Fibroblast of lung (primary cell): ENCODE results near the gene TTC23. TPM values are rescaled to one million over a fixed set of nuclear protein-coding genes. Genes with fewer than 3 reads are reported as not detected.

Experiments used
- DNase-seq, 2 donors: peaks; one replicate each; pipeline versions ENCODE4 v3.0.0 to v3.0.0-alpha.2; 2010; ENCODE audit warnings: low read depth in 2 of 2
- H2AFZ ChIP-seq: 2 replicates; pipeline ENCODE4 v1.5.1; 2012; ENCODE audit warnings: low read length, control low read depth, inconsistent platforms
- H3K27ac ChIP-seq: 2 replicates; pipeline ENCODE4 v1.5.1; 2011; ENCODE audit warnings: low read length, control low read depth; ENCODE audit not compliant: insufficient read depth
- H3K27me3 ChIP-seq: 2 replicates; pipeline ENCODE4 v1.5.1; 2011; ENCODE audit warnings: mild to moderate bottlenecking, low read length; ENCODE audit not compliant: control insufficient read depth, insufficient read depth
- H3K36me3 ChIP-seq: 2 replicates; pipeline ENCODE4 v1.5.1; 2011; ENCODE audit warnings: low read length; ENCODE audit not compliant: control insufficient read depth, insufficient read depth
- H3K4me1 ChIP-seq: 2 replicates; pipeline ENCODE4 v1.5.1; 2011; ENCODE audit warnings: low read length; ENCODE audit not compliant: control insufficient read depth, insufficient read depth; ENCODE audit errors: extremely low read depth
- H3K4me2 ChIP-seq: 2 replicates; pipeline ENCODE4 v1.5.1; 2011; ENCODE audit warnings: low read length, control low read depth; ENCODE audit not compliant: insufficient read depth; ENCODE audit errors: extremely low read depth
- H3K4me3 ChIP-seq, 4 experiments: fragments of 200-600 bp in 1 of 4; sonication (generic) in 1 of 4; replicated peaks in 1 of 4; 2 replicates each; pipeline ENCODE4 v1.5.1; 2011 to 2016; ENCODE audit warnings: low read length in 4 of 4, low read depth in 3 of 4, mild to moderate bottlenecking in 3 of 4, control low read depth in 2 of 4, inconsistent platforms in 1 of 4, mixed read lengths in 1 of 4; ENCODE audit not compliant: insufficient read depth in 1 of 4; ENCODE audit errors: control extremely low read depth in 1 of 4
- H3K79me2 ChIP-seq: 2 replicates; pipeline ENCODE4 v1.5.1; 2012; ENCODE audit warnings: mild to moderate bottlenecking, low read length, inconsistent platforms; ENCODE audit not compliant: control insufficient read depth, insufficient read depth
- H3K9ac ChIP-seq: 2 replicates; pipeline ENCODE4 v1.5.1; 2011; ENCODE audit warnings: mild to moderate bottlenecking, low read length, control low read depth; ENCODE audit not compliant: insufficient read depth
- H3K9me3 ChIP-seq: 2 replicates; pipeline ENCODE4 v1.5.1; 2012; ENCODE audit warnings: low read depth, low read length; ENCODE audit not compliant: control insufficient read depth, insufficient read depth
- H4K20me1 ChIP-seq: 2 replicates; pipeline ENCODE4 v1.5.1; 2011; ENCODE audit warnings: low read length; ENCODE audit not compliant: control insufficient read depth, insufficient read depth; ENCODE audit errors: extremely low read depth
- EZH2 ChIP-seq: IDR thresholded peaks from 2 replicates; pipeline ENCODE4 v1.5.1; 2012; ENCODE audit warnings: low read length, control low read depth, mild to moderate bottlenecking; ENCODE audit errors: missing control alignments
- polyA plus RNA-seq, 2 donors: library from polyadenylated mRNA; depleted of rRNA in 1 of 2; stranded (reverse) in 1 of 2; unstranded in 1 of 2; fragments of >200 nt; gene quantifications; 2 replicates each; pipeline ENCODE4 v1.2.1, GENCODE V29; 2011 to 2012; ENCODE audit warnings: missing spikeins in 1 of 2
- total RNA-seq: library from RNA; depleted of rRNA; stranded (reverse); fragments of >200 nt; gene quantifications from 2 replicates; pipeline ENCODE4 v1.2.1, GENCODE V29; 2014
- TF ChIP-seq, protein P1 (sequence below), 2 donors: IDR thresholded peaks in 1 of 2; conservative IDR thresholded peaks in 1 of 2; 1 replicate in 1 of 2; 2 replicates in 1 of 2; pipeline ENCODE4 v1.5.1; 2011 to 2012; ENCODE audit warnings: low read length in 2 of 2, control low read depth in 1 of 2, inconsistent platforms in 1 of 2, low read depth in 1 of 2, mild to moderate bottlenecking in 1 of 2

The TTC23 gene
- total and polyA plus RNA-seq, 2 donors (not counting 1 experiment from before 2014, with no cell fraction given) = 3.5 to 30.4 TPM

- TF ChIP-seq, protein P1, sequence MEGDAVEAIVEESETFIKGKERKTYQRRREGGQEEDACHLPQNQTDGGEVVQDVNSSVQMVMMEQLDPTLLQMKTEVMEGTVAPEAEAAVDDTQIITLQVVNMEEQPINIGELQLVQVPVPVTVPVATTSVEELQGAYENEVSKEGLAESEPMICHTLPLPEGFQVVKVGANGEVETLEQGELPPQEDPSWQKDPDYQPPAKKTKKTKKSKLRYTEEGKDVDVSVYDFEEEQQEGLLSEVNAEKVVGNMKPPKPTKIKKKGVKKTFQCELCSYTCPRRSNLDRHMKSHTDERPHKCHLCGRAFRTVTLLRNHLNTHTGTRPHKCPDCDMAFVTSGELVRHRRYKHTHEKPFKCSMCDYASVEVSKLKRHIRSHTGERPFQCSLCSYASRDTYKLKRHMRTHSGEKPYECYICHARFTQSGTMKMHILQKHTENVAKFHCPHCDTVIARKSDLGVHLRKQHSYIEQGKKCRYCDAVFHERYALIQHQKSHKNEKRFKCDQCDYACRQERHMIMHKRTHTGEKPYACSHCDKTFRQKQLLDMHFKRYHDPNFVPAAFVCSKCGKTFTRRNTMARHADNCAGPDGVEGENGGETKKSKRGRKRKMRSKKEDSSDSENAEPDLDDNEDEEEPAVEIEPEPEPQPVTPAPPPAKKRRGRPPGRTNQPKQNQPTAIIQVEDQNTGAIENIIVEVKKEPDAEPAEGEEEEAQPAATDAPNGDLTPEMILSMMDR (conservative IDR thresholded peaks at IDR 0.05 in 1 of 2, IDR thresholded peaks at IDR 0.05 in 1 of 2; ENCODE audit: low read depth in 1 of 2, low read length in 2 of 2) = no peak
- no peak for TF ChIP-seq EZH2
- Histone ChIP-seq H3K27me3 (no peaks in the 10 kb centered on the region), H3K9me3 (no peaks in the 10 kb centered on the region), H3K79me2 (no peaks in the 10 kb centered on the region), H4K20me1 (no peaks in the 10 kb centered on the region), H3K9ac (no peak overlapping the region), H3K4me1 (no peaks in the 10 kb centered on the region), H3K4me3 (no peak overlapping the region), H2AFZ (no peak overlapping the region), H3K36me3 (no peaks in the 10 kb centered on the region), H3K27ac (no peak overlapping the region), H3K4me2 (no peak overlapping the region)
- DNase-seq = no peak
Measured at GRCh38 chr15:99291643-99292042, 42.3 kb upstream of the TTC23 start.

GRCh38 chr15:99283717-99284116, 34.3 kb upstream of the TTC23 start:
- TF ChIP-seq, protein P1 (conservative IDR thresholded peaks at IDR 0.05 in 1 of 2, IDR thresholded peaks at IDR 0.05 in 1 of 2; ENCODE audit: low read depth in 1 of 2, low read length in 2 of 2) = no peak
- no peak for TF ChIP-seq EZH2
- Histone ChIP-seq H3K27ac (no peak overlapping the region), H3K9ac (no peak overlapping the region), H3K9me3 (no peaks in the 10 kb centered on the region), H3K4me1 (peaks cover 2% of the 10 kb centered on the region), H4K20me1 (no peaks in the 10 kb centered on the region), H2AFZ (no peak overlapping the region), H3K27me3 (no peaks in the 10 kb centered on the region), H3K36me3 (no peaks in the 10 kb centered on the region), H3K79me2 (no peaks in the 10 kb centered on the region), H3K4me2 (no peak overlapping the region), H3K4me3 (no peak overlapping the region)
- peak in 1 of 2 donors; percentile 21 for DNase-seq

DNA sequence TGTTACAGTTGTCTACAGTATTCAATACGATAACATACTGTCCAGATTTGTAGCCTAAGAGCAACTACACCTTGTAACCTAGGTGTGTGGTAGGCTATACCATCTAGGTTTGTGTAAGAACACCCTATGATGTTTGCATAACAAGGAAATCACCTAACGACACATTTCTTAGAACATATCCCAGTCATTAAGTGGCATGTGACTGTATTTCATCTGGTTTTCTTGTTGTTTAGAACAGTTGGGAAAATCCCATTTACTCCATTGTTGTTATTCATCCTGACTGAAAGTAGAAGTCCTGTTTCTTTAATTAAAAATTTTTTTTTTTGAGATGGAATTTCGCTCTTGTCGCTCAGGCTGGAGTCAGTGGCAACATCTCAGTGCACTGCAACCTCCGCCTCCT, 33.2 kb upstream of the TTC23 start:
- no peak overlapping the region for H3K9ac ChIP-seq
- no peaks in the 10 kb centered on the region for H3K79me2 ChIP-seq
- H3K4me3 ChIP-seq = no peak overlapping the region
- no peak overlapping the region for H2AFZ ChIP-seq
- H3K36me3 ChIP-seq = no peaks in the 10 kb centered on the region
- H4K20me1 ChIP-seq = no peaks in the 10 kb centered on the region
- no peak for DNase-seq
- no peak for TF ChIP-seq EZH2
- TF ChIP-seq, protein P1 (conservative IDR thresholded peaks at IDR 0.05 in 1 of 2, IDR thresholded peaks at IDR 0.05 in 1 of 2; ENCODE audit: low read depth in 1 of 2, low read length in 2 of 2) = no peak
- H3K4me2 ChIP-seq = no peak overlapping the region
- no peaks in the 10 kb centered on the region for H3K27me3 ChIP-seq
- no peak overlapping the region for H3K27ac ChIP-seq
- peaks cover 2% of the 10 kb centered on the region for H3K4me1 ChIP-seq
- H3K9me3 ChIP-seq = no peaks in the 10 kb centered on the region
